Middle frontal gyrus (tissue), 1 donor: ENCODE data around the gene TNFAIP1.
"Not testable (repeated sequence)": the region's sequence is repeated elsewhere in the genome, so short reads cannot be mapped to it uniquely, and the experiment has no call there.

Experiments
- DNase-seq: peaks from one replicate; pipeline ENCODE4 v3.0.0-alpha.2; 2015; ENCODE audit warnings: low spot score; ENCODE audit errors: extremely low spot score

The TNFAIP1 gene

GRCh38 chr17:28324267-28324745 lies 11.3 kb upstream of the TNFAIP1 start:
- no peak for DNase-seq

GRCh38 chr17:28324781-28325180 lies 10.8 kb upstream of the TNFAIP1 start:
- DNase-seq: no peak

GRCh38 chr17:28325211-28325610 lies 10.3 kb upstream of the TNFAIP1 start:
- no peak for DNase-seq

- no peak for DNase-seq
These were observed 9.4 kb upstream of the TNFAIP1 start for GRCh38 chr17:28326114-28326513.

GRCh38 chr17:28327031-28327607 lies 8.4 kb upstream of the TNFAIP1 start:
- DNase-seq: no peak

- no peak for DNase-seq
These were observed 7.9 kb upstream of the TNFAIP1 start for GRCh38 chr17:28327709-28328108.

- no peak for DNase-seq
These were observed 7.2 kb upstream of the TNFAIP1 start for GRCh38 chr17:28328325-28328724.

GRCh38 chr17:28330671-28331070 lies 4.9 kb upstream of the TNFAIP1 start:
- no peak for DNase-seq

GRCh38 chr17:28331891-28332420 lies 3.6 kb upstream of the TNFAIP1 start:
- DNase-seq: no peak

GRCh38 chr17:28333083-28333746 lies 2.3 kb upstream of the TNFAIP1 start:
- no peak for DNase-seq

GRCh38 chr17:28334171-28334570 lies 1.4 kb upstream of the TNFAIP1 start:
- DNase-seq: no peak

- DNase-seq: no peak
These were observed 828 bp upstream of the TNFAIP1 start for GRCh38 chr17:28334666-28335200.

GRCh38 chr17:28335959-28336871 lies 654 bp downstream of the TNFAIP1 start:
- DNase-seq: peak; percentile 23

- DNase-seq: no peak
These were observed 2.7 kb downstream of the TNFAIP1 start for GRCh38 chr17:28338056-28338768.

- not testable (repeated sequence) for DNase-seq
These were observed 3.2 kb downstream of the TNFAIP1 start for GRCh38 chr17:28338769-28339212.

- no peak for DNase-seq
These were observed 3.9 kb downstream of the TNFAIP1 start for GRCh38 chr17:28339431-28339830.

- DNase-seq: no peak
These were observed 4.8 kb downstream of the TNFAIP1 start for GRCh38 chr17:28340374-28340773.

GRCh38 chr17:28341516-28341915 lies 6.0 kb downstream of the TNFAIP1 start:
- DNase-seq: no peak

- no peak for DNase-seq
These were observed 6.8 kb downstream of the TNFAIP1 start for GRCh38 chr17:28342313-28342712.

- no peak for DNase-seq
These were observed 8.0 kb downstream of the TNFAIP1 start for GRCh38 chr17:28343491-28343932.

- DNase-seq: no peak
These were observed 8.4 kb downstream of the TNFAIP1 start for GRCh38 chr17:28344011-28344410.
